Gastroesophageal sphincter (tissue), 4 donors: ENCODE data around the gene CMSS1. TPM values are rescaled to one million over a fixed set of nuclear protein-coding genes. Genes with fewer than 3 reads are reported as not detected.
A peak's percentile ranks its signal among the peaks of the same experiment; 100 is the strongest.

Experiments used
- ATAC-seq: fragments of 150-250 bp; one replicate; pipeline ENCODE4 v1.9.1; 2016; ENCODE audit warnings: mild to moderate bottlenecking, moderate library complexity
- H3K27ac ChIP-seq, 4 donors: fragments of 200-600 bp; sonication (generic) in 3 of 4; 1 replicate in 3 of 4; 2 replicates in 1 of 4; pipeline ENCODE4 v1.5.1; 2016 to 2019
- H3K27me3 ChIP-seq: fragments of 200-600 bp; sonication (generic); one replicate; pipeline ENCODE4 v1.5.1; 2019
- H3K36me3 ChIP-seq, 2 donors: fragments of 200-600 bp; sonication (generic); one replicate each; pipeline ENCODE4 v1.5.1; 2019; ENCODE audit warnings: control low read depth in 1 of 2
- H3K4me1 ChIP-seq, 3 donors: fragments of 200-600 bp; sonication (generic); 1 replicate in 2 of 3; 2 replicates in 1 of 3; pipeline ENCODE4 v1.5.1; 2016 to 2019; ENCODE audit warnings: control low read depth in 2 of 3
- H3K4me3 ChIP-seq, 2 donors: fragments of 200-600 bp; sonication (generic); one replicate each; pipeline ENCODE4 v1.5.1; 2019; ENCODE audit warnings: mild to moderate bottlenecking in 1 of 2, moderate library complexity in 1 of 2
- H3K9me3 ChIP-seq, 3 donors: fragments of 200-600 bp; sonication (generic); one replicate each; pipeline ENCODE4 v1.5.1; 2017 to 2019; ENCODE audit warnings: control low read depth in 2 of 3
- CTCF ChIP-seq, 4 experiments: fragments of 200-600 bp in 2 of 4; fragments of 450-650 bp in 2 of 4; sonication (generic) in 1 of 4; IDR thresholded peaks; one replicate each; pipeline ENCODE4 v1.5.1; 2017 to 2019; ENCODE audit warnings: antibody characterized with exemption in 4 of 4, mild to moderate bottlenecking in 2 of 4, moderate library complexity in 2 of 4
- EP300 ChIP-seq: sonication (generic); formaldehyde crosslinking; IDR thresholded peaks from one replicate; pipeline ENCODE4 v1.6.1; 2017; ENCODE audit warnings: antibody characterized with exemption, mild to moderate bottlenecking
- POLR2A ChIP-seq, 2 donors: fragments of 450-650 bp; IDR thresholded peaks; one replicate each; pipeline ENCODE4 v1.6.1; 2017; ENCODE audit warnings: antibody characterized with exemption in 2 of 2, mild to moderate bottlenecking in 2 of 2, moderate library complexity in 1 of 2
- POLR2AphosphoS5 ChIP-seq: sonication (generic); formaldehyde crosslinking; IDR thresholded peaks from one replicate; pipeline ENCODE4 v1.6.1; 2017; ENCODE audit warnings: antibody characterized with exemption
- WGBS, 2 donors: methylation state at CpG; one replicate each; pipeline ENCODE4 v1.1.5; 2018; ENCODE audit warnings: low coverage in 1 of 2; 5-methylcytosine and 5-hydroxymethylcytosine counted together
- total RNA-seq, 4 donors: library from RNA; depleted of rRNA; stranded (reverse); fragments of >200 nt; gene quantifications; one replicate each; pipeline ENCODE4 v1.1.0, GENCODE V29; 2016

CMSS1 gene
- total RNA-seq, 4 donors from 2014 or later: 15.2 to 20.8 (median 16.6) TPM

- 100% methylated on average over 1 of the region's 8 CpGs; no CpG with 5 or more reads in 1 of the 2 donors for WGBS, 2 donors
- no peaks in the 10 kb centered on the region for H3K27me3 ChIP-seq
- TF ChIP-seq EP300: no peak
- ATAC-seq: no peak
- H3K4me1 ChIP-seq: no peaks in the 10 kb centered on the region
- peaks cover 0 to 9% (median 0%) of the 10 kb centered on the region in 3 donors for H3K9me3 ChIP-seq
- H3K4me3 ChIP-seq: no peak overlapping the region
- no peak overlapping the region for H3K27ac ChIP-seq
- H3K36me3 ChIP-seq: no peaks in the 10 kb centered on the region
Measured at GRCh38 chr3:100197876-100198275, 380.2 kb downstream of the CMSS1 start.

DNA sequence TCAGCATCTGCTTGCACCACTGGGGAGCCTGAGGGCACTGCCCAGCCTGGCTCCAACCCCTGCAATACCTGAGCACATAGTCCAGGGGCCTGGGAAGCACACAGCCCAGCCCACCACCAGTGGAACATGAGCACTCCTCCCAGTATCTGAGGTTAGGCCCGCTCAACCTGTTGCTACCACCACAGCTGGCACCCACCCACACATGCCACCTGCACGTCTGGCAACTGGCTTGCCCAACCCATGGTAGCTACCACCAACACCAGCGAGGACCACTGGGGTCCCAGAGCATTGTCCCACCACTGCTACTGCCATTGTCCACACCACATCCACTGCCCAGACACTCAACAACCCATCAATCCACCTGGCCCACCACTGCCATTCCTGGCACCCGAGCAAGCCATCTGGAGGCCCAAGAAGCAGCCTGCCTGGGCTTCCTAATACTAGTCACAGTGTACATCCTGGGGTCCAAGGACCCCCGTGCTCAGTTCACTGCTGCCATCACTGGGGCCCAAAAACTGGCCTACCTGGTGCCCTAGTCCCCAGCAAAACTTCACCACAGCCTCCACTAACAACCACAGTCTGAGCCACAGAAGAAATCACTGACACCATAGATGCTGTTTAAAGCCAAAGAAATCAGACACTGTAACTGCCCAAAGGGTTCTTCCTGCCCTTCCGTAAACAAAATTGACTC, 381.1 kb downstream of the CMSS1 start:
- peaks cover 0 to 9% (median 0%) of the 10 kb centered on the region in 3 donors for H3K9me3 ChIP-seq
- no peaks in the 10 kb centered on the region for H3K27me3 ChIP-seq
- no peak overlapping the region for H3K4me3 ChIP-seq
- no peaks in the 10 kb centered on the region for H3K4me1 ChIP-seq
- TF ChIP-seq CTCF (IDR thresholded peaks at IDR 0.05): no peak
- TF ChIP-seq POLR2AphosphoS5: no peak
- TF ChIP-seq EP300: no peak
- no peak for TF ChIP-seq POLR2A (IDR thresholded peaks at IDR 0.05)
- H3K27ac ChIP-seq: no peak overlapping the region
- 97 to 100% methylated on average over 2 to 4 of the region's 6 CpGs for WGBS, 2 donors
- H3K36me3 ChIP-seq: no peaks in the 10 kb centered on the region
- ATAC-seq: no peak

DNA sequence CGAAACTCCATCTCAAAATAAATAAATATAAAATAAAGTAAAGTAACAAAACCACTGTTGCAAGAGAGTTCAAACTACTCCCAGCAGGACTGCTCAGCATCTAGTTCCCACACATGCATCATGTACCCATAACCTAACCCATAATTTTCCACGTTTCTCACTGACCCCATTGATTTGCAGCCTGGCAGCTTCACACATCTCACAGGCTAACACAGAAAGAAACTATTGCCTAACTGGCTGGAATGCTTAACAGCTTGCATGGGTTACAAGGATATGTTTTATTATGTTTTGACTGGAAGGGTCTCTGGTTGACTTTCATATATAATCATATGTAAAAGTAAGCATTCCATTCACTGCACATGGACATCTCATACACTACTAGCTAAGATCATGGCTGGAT, 387.5 kb downstream of the CMSS1 start:
- no peak for ATAC-seq

DNA sequence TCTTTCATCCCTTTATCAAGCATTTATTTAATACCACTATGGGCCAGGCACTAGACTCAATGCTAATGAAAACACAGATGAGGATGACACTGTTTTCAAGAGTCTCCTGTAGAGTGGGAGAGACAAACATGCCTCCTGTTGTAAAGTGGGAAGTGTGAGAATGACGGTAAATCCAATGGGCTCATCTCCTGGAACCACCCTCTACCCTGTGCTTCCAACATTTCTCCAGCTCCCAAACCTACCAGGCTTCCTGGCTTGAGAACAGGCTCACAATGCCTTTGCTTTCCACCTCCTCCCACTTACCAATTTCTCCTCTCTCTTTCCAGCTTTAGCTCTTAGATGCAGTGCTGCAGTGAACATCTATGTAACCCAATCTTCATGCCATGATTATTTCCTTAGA, 389.0 kb downstream of the CMSS1 start:
- no peaks in the 10 kb centered on the region for H3K36me3 ChIP-seq
- 82 to 100% methylated on average over 1 of the region's 1 CpG for WGBS, 2 donors
- ATAC-seq: no peak
- H3K27ac ChIP-seq: no peak overlapping the region
- TF ChIP-seq CTCF (IDR thresholded peaks at IDR 0.05) (no peak), POLR2AphosphoS5 (no peak), POLR2A (IDR thresholded peaks at IDR 0.05) (no peak)
- no peaks in the 10 kb centered on the region for H3K27me3 ChIP-seq
- peaks cover 10 to 29% (median 14%) of the 10 kb centered on the region in 3 donors for H3K4me1 ChIP-seq
- no peak overlapping the region for H3K4me3 ChIP-seq
- H3K9me3 ChIP-seq: no peaks in the 10 kb centered on the region

More for the DNA sequence above, 387.5 kb downstream of the CMSS1 start:
- TF ChIP-seq POLR2AphosphoS5: no peak
- no peak for TF ChIP-seq POLR2A (IDR thresholded peaks at IDR 0.05)
- no peak for TF ChIP-seq CTCF (IDR thresholded peaks at IDR 0.05)
- no peak for TF ChIP-seq EP300
- Histone ChIP-seq H3K36me3 (no peaks in the 10 kb centered on the region), H3K27ac (no peak overlapping the region), H3K9me3 (no peaks in the 10 kb centered on the region), H3K4me1 (peaks cover 4 to 13% (median 6%) of the 10 kb centered on the region in 3 donors), H3K27me3 (no peaks in the 10 kb centered on the region), H3K4me3 (no peak overlapping the region)
- 57 to 64% methylated on average over 2 of the region's 2 CpGs for WGBS, 2 donors

DNA sequence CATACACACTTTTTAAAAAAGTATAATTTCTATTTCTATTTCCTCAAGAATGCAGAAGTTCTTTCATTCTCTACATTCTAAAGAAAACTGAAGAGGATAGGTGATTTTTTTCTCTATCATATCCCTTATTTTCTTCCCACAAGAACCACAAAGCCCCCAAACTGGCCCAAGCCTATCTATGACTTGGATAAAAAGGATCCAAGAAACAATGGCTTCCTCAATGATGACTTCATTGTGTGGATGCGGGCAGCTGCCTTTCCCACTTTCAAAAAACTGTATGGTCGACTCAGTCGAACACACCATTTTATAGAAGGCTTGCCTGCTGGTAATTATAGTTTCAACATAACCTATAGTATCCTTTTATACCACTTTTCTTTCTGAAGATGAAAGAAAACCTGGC, 390.2 kb downstream of the CMSS1 start:
- H3K27ac ChIP-seq: no peak overlapping the region
- H3K27me3 ChIP-seq: no peaks in the 10 kb centered on the region
- no peaks in the 10 kb centered on the region for H3K36me3 ChIP-seq
- TF ChIP-seq EP300 (no peak), POLR2A (IDR thresholded peaks at IDR 0.05) (no peak)
- H3K9me3 ChIP-seq: no peaks in the 10 kb centered on the region
- 93 to 97% methylated on average over 3 of the region's 3 CpGs for WGBS, 2 donors
- no peak overlapping the region for H3K4me3 ChIP-seq
- no peak for ATAC-seq
- peaks cover 10 to 31% (median 14%) of the 10 kb centered on the region in 3 donors for H3K4me1 ChIP-seq

- 100% methylated on average over 2 of the region's 2 CpGs for WGBS, 2 donors
- Histone ChIP-seq H3K27me3 (no peaks in the 10 kb centered on the region), H3K27ac (peak overlapping the region in 3 of 4 donors; percentile 80 to 91 (median 82)), H3K9me3 (no peaks in the 10 kb centered on the region), H3K4me1 (peaks cover 10 to 31% (median 14%) of the 10 kb centered on the region in 3 donors), H3K4me3 (no peak overlapping the region), H3K36me3 (no peaks in the 10 kb centered on the region)
- no peak for TF ChIP-seq POLR2A (IDR thresholded peaks at IDR 0.05)
- no peak for TF ChIP-seq CTCF (IDR thresholded peaks at IDR 0.05)
- TF ChIP-seq EP300: no peak
- TF ChIP-seq POLR2AphosphoS5: no peak
- ATAC-seq: no peak
Measured at GRCh38 chr3:100209169-100209568, 391.5 kb downstream of the CMSS1 start.
